ENCODE results near the gene IGF2BP3. TPM values are rescaled to one million over a fixed set of nuclear protein-coding genes. Genes with fewer than 3 reads are reported as not detected.

Gene IGF2BP3
- total RNA-seq, 2 donors from 2014 or later: 0.24 to 1.2 TPM

DNA sequence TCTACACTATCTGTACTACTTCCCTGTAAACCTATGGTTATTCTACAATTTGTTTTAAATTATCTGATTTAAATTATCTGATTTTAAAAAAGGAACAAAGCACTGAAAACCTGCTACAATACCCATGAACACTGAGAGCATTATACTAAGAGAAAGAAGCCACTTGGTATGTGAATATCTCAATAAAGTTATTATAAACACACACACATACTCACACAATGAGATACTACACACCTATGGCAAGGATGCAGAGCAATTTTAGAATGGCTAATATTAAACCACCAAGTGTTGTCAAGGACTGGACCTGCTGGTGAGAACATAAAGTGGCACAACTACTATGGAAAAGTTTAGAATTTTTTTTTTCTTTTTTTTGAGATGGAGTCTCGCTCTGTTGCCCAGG lies 82.7 kb downstream of the IGF2BP3 start:
- Histone ChIP-seq H3K4me1 (no peaks in the 10 kb centered on the region), H3K9me3 (no peaks in the 10 kb centered on the region), H3K27ac (no peak overlapping the region), H3K27me3 (no peaks in the 10 kb centered on the region), H3K4me3 (no peak overlapping the region), H3K9ac (ENCODE audit: low read depth in 2 of 2, low read length in 2 of 2) (no peak overlapping the region), H3K36me3 (no peaks in the 10 kb centered on the region)
- TF ChIP-seq, protein P1, sequence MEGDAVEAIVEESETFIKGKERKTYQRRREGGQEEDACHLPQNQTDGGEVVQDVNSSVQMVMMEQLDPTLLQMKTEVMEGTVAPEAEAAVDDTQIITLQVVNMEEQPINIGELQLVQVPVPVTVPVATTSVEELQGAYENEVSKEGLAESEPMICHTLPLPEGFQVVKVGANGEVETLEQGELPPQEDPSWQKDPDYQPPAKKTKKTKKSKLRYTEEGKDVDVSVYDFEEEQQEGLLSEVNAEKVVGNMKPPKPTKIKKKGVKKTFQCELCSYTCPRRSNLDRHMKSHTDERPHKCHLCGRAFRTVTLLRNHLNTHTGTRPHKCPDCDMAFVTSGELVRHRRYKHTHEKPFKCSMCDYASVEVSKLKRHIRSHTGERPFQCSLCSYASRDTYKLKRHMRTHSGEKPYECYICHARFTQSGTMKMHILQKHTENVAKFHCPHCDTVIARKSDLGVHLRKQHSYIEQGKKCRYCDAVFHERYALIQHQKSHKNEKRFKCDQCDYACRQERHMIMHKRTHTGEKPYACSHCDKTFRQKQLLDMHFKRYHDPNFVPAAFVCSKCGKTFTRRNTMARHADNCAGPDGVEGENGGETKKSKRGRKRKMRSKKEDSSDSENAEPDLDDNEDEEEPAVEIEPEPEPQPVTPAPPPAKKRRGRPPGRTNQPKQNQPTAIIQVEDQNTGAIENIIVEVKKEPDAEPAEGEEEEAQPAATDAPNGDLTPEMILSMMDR (IDR thresholded peaks at IDR 0.05): no peak
- DNase-seq: no peak
- intact Hi-C loops (cut with DNase I): no loop called here

DNA sequence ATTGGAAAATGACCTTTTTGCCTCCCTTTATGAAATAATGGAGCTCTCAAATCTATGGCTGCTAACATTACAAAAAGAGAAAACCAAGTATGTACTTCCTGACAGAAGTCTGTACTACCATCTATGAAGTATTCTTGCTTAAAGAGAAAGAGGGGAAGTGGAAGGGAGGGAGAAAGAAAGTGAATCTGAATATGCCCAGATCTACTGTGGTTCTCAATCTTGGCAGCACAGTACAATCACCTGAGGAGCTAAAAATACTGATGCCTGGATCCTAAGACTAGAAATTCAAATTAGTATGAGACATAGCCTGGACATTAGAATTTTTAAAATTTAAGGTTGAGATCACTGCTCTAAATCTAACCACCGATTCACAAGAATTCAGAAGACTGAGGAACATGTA lies 85.2 kb downstream of the IGF2BP3 start:
- TF ChIP-seq, protein P1 (IDR thresholded peaks at IDR 0.05): no peak
- Histone ChIP-seq H3K27ac (no peak overlapping the region), H3K4me3 (no peak overlapping the region), H3K36me3 (no peaks in the 10 kb centered on the region), H3K9ac (ENCODE audit: low read depth in 2 of 2, low read length in 2 of 2) (no peak overlapping the region), H3K27me3 (no peaks in the 10 kb centered on the region), H3K9me3 (no peaks in the 10 kb centered on the region), H3K4me1 (no peaks in the 10 kb centered on the region)
- no peak for DNase-seq
- intact Hi-C loops (cut with DNase I): no loop called here

DNA sequence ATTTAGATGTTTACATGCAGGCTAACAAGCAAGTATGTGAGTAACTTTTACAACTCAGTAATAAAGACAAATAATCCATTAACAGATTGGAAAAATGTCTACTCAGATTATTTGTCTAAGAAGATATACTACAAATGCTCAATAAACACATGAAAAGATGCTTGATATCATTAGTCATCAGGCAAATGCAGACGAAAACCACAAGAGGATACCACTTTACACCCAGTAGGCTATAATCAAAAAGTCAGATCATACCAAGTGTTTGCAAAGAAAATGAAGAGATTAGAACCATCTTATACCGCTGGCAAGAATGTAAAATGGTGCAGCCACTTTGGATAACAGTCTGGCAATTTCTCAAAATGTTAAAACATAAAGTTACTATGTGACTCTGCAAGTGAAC lies 87.1 kb downstream of the IGF2BP3 start:
- H3K27ac ChIP-seq: no peak overlapping the region
- H3K4me3 ChIP-seq: no peak overlapping the region
- DNase-seq: no peak
- H3K4me1 ChIP-seq: no peaks in the 10 kb centered on the region
- H3K27me3 ChIP-seq: no peaks in the 10 kb centered on the region
- TF ChIP-seq, protein P1 (IDR thresholded peaks at IDR 0.05): no peak
- intact Hi-C loops (cut with DNase I): no loop called here
- no peaks in the 10 kb centered on the region for H3K9me3 ChIP-seq
- H3K36me3 ChIP-seq: no peaks in the 10 kb centered on the region
- no peak overlapping the region for H3K9ac ChIP-seq (ENCODE audit: low read depth in 2 of 2, low read length in 2 of 2)

DNA sequence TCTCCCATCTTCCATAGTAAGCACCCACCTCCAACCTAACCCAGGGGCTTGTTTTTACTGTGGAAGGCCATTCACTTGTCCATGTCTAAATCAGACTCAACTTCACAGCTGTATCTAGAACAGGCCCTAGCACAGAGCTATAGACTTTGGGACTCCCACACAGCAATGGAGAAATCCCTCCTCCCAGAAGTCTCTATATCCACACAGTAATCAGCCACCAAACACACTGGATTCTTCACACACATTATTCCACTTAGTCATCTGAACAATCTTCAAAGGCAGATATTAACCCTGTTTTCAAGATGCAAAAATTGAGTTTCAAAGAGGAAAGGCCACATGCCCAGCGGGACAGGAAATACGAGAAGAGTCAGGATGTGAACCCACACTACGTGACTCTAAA lies 89.3 kb downstream of the IGF2BP3 start:
- no peaks in the 10 kb centered on the region for H3K9me3 ChIP-seq
- no peak overlapping the region for H3K4me3 ChIP-seq
- H3K27me3 ChIP-seq: no peaks in the 10 kb centered on the region
- H3K9ac ChIP-seq (ENCODE audit: low read depth in 2 of 2, low read length in 2 of 2): no peak overlapping the region
- TF ChIP-seq, protein P1 (IDR thresholded peaks at IDR 0.05): no peak
- DNase-seq: no peak
- no peak overlapping the region for H3K27ac ChIP-seq
- H3K4me1 ChIP-seq: no peaks in the 10 kb centered on the region
- H3K36me3 ChIP-seq: no peaks in the 10 kb centered on the region
- intact Hi-C loops (cut with DNase I): no loop called here

DNA sequence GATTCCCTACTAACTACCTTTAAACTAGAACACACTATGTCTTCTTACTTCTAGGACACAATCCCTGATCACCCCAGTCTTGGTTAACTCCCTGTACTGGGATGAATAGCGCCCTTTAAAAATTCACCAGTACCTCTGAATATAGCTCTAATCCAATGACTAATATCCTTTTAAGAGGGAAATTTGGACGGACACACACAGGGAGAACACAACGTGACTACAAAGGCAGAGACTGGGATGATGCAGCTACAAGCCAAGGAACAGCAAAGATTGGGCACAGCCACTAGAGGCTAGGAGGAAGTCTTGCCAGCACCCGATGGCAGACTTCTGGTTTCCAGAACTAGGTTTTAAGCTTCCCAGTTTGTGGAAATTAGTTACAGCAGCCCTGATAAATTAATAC lies 89.7 kb downstream of the IGF2BP3 start:
- Histone ChIP-seq H3K9me3 (no peaks in the 10 kb centered on the region), H3K27ac (no peak overlapping the region), H3K9ac (ENCODE audit: low read depth in 2 of 2, low read length in 2 of 2) (no peak overlapping the region), H3K4me3 (no peak overlapping the region), H3K36me3 (no peaks in the 10 kb centered on the region), H3K4me1 (no peaks in the 10 kb centered on the region), H3K27me3 (no peaks in the 10 kb centered on the region)
- intact Hi-C loops (cut with DNase I): no loop called here
- no peak for DNase-seq
- TF ChIP-seq, protein P1 (IDR thresholded peaks at IDR 0.05): no peak

DNA sequence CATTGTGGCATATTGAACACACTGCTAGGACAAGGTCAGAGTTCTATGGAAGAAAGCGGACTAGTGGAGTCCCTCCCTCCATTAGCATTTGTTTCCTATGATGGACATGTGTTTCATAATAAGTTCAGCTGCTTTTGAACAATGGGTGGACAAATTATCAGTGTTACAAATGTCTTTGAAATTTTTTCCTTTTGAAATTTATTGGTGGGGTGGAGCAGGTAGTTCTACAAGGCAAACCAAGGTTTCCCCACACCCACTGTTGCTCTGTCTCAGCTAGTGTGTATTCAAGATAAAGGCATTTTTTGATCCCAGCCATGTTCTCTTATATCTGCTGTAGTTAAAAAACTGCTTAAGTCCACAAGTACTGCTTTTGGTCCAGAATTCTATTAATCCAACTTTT lies 91.3 kb downstream of the IGF2BP3 start:
- Histone ChIP-seq H3K9me3 (no peaks in the 10 kb centered on the region), H3K4me1 (no peaks in the 10 kb centered on the region), H3K36me3 (no peaks in the 10 kb centered on the region), H3K27me3 (no peaks in the 10 kb centered on the region), H3K4me3 (no peak overlapping the region), H3K27ac (no peak overlapping the region), H3K9ac (ENCODE audit: low read depth in 2 of 2, low read length in 2 of 2) (no peak overlapping the region)
- DNase-seq: no peak
- intact Hi-C loops (cut with DNase I): no loop called here
- TF ChIP-seq, protein P1 (IDR thresholded peaks at IDR 0.05): no peak
